TTC549 (cell line): Measurements from ENCODE around the gene KCTD19.

Experiments used
- FAIRE-seq: peaks from 2 replicates; lab custom pipeline; 2012; peaks lifted over from hg19 to GRCh38; lab: Jason Lieb, UNC

Gene KCTD19

DNA sequence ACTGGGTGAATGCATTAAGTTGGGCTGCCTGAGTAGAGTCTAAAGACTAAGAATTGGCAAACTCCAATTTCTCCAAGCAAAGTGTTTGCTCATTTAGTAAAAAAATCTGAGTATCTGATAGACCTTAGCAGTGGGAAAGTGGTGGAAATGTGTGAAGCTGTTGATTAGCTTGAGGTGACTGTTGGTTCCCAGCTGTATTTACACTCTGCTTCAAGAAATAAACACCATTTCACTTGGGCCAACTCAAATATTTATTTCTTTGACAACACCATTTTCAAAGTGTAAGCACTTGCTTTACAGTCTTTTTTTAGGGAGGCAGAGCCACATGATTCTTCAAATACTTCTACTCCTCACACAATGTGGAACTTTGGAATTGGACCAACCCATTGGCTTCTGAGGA is 8.7 kb downstream of the KCTD19 start:
- no peak for FAIRE-seq

DNA sequence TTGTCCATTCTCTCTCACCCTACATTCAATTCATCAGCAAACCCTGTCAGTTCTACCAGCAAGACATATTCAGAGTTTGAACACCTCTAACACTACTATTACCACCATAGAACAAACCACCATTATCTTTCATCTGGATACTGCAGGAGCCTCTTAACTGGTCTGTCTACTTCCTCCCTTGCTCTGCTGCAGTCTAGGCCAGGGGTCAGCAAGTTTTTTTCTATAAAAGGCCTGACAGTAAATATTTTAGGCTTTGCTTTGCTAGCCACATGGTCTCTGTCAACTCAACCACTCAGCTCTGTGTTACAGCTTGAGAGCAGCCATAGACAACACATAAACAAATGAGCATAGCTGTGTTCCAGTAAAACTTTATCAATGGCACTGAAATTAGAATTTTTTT is 13.8 kb downstream of the KCTD19 start:
- FAIRE-seq = no peak

DNA sequence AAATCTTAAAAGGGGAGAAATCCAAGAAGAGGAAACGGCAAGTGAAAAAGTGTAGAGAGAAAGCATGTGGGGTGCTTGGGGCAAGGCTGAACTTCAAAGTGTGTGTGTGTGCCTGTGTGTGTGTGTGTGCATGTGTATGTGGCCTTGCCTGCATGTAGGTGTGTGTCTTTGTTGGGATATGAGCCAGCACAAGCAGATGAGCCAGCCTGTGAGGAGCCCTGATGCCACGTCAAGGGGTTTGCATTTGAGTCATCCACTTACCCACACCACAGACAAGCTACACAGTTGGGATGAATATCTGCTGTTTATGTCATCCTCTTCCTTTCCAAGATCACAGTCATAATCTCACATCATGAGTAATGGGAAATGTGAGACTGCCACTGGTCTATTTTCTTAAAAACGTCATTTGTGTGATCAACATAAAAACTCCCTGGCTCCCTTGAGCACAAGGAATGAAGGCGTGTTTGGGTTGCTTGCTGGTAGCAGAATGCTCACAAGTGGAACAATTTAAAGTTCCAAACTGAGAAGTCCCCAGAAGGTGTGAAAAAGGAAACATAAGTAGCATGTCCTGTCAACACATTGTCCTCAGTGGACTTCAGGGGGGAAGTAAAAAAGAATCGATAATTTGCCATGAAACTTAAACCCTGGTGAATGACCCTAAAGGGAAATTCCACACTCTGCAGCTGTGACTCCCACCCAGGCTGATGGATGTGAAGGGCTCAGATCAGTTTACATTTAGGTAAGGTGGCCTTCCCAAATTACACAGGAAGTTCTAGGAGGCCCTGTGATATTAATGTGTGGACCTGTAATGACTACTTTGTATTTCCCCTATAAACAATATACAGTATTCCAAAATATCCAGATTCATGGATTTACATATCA is 14.7 kb downstream of the KCTD19 start:
- FAIRE-seq = no peak

DNA sequence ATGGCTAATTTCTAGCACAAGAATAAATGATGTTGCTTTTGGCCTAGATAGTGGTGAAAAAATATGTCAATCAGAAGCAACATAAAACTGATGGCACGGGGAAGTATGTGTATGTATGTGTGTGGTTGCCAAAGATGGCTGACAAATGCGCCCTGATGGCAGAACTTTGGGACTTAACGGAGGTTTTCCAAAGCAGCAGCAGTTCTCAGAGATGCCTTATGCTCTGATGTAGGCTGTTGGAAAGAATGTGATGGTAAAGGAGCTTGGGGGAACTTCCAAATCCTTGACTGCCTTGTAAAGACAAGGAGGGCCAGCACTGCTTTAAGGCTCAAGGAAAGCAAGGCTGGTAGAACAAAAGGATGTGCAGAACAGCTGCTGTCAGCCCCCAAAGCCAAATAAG is 16.0 kb downstream of the KCTD19 start:
- FAIRE-seq = no peak

DNA sequence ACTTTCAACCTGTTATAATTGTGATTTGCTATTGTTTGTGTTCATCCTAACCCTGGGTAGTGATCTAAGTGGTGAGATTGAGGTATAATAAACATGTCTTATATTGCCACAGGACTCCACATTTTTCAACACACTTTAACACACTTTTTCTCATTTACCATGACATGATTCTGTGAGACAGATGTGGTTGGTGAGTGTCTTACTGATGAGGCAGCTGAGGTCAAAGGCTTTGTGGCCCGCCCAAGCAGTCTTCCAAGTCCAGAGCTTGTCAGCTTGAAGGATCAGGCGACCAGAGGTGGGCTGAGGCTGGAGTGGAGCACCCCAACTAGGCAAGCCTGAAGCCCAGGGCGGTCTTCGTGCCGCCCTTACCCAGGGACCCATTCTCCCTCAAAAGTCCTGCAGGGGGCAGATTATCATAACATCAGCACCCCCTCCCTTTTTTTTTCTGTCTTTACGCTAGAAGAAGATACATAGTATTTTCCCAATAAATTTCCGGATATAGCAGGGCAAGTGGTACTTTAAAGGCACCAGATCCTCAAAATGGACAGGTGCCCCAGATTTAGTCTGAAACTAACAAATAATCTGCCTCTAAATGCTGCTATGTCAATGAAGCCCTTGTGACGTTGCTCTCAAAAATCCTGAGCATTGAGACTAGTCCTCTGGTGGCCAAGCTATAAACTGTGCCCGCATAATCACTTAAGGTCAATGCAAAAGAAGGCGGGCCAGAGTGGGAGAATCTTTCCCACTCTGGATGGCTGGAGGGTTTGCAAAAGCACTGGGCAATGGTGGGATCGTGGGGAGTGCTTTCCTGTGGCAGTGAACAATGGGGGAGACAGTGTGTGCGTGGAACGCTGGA is 21.1 kb downstream of the KCTD19 start:
- no peak for FAIRE-seq

DNA sequence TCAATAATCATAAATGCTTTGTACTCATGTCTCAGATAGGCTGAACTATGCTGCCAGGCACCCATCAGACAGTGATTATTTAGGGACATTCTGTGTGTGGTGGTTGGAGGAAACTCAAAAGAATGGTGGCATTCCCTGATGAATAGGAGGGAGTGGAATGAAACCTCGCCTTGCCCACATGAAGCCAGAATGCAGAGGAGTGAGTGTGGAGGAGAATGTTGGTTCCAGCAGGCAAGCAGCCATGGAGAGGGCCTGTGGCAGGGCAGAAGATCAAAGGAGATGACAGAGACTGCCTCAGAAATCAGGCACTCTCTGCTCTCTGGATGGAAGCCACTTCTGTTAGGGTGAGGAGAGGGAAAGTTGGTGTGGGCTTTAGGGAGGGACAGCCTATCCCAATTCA is 22.5 kb downstream of the KCTD19 start:
- no peak for FAIRE-seq

DNA sequence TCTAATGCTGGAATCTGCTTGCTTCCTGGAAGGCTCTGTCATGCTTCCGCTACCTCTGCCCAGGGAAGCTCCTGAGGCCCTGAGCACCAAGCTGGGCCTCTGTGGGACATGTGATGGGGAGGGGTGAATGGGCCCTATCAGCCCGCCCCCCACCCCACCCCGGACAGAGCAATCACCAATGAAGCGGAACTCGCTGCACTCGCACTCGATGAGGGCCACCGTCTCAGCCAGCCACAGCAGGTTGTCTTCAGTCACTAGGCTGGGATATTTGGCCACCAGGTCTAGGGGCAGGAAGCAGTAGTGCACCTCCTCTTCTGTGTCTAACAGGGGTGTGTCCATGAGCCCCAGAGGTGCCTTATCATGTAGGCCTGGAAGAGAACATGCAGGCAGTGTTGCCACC is 23.6 kb downstream of the KCTD19 start:
- FAIRE-seq = no peak

DNA sequence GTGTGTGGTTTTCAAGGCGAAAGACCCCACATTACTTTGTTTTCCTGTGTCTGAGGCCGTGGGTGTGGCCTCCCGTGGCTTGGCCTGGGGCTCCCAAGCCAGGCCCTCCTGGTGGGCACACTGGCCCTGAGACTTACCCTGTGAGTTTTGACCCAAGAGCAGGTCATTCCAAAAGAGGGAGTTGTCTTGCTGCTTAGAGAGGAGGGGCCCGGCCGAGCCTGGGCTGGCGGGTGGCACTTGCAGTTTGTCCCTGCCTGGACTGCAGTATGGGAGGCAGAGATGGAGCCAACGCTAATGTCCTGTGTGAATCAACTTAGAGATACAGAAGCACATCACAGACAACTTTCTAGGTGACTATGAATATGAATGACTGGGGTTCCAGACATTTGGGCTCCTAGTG is 24.5 kb downstream of the KCTD19 start:
- no peak for FAIRE-seq

DNA sequence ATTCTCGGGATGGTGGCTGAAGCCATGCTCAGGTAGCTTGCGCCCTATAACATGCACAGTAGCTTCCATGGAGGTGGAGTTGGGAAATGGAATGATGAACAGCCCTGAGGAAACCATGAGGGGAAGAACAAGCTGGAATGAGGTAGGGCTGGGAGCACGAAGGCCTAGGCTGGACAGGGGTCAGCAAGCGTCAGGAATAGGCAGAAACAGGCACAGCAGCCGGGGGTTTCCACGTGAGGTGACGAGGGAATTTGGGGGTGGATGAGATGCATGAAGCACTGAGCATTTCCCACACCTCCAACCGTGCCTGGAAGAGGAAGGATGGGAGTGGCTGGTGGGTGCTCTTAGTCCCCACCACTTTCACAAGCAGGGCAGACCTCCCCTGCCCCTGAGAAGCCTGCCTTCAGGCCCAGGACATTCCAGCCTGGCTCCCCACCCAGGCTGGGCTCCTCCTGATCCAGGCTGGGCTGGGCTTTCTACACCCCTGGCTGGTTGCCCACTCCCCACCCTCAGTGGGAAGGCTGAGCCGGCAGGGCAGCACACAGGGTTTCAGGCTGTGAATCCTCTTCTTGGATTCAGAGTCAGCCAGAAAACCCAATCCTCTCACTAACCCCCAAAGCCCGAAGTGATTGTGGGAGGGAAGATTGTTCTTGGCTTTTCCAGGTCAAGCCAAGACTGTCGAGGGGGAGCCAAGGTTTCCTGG is 25.3 kb downstream of the KCTD19 start:
- no peak for FAIRE-seq

DNA sequence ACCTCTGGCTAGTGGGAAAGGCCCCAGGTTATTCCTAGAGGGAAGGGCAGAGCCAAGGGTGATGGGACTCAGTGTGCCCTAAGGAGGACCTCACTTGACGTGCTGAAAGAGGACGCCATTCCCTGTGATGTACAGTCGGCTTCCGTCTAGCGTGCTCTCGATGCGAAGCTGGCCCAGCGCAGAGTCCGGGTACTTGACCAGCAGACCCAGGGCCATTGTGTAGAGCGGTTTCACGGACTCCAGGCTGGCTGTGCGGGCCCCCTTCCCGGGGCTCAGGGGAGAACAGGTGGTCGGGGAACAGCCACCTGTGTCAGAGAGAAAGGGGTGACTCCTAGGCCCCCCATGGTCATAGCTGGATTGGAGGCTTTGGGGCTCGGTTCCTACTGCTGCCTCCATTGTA is 27.3 kb downstream of the KCTD19 start:
- no peak for FAIRE-seq

DNA sequence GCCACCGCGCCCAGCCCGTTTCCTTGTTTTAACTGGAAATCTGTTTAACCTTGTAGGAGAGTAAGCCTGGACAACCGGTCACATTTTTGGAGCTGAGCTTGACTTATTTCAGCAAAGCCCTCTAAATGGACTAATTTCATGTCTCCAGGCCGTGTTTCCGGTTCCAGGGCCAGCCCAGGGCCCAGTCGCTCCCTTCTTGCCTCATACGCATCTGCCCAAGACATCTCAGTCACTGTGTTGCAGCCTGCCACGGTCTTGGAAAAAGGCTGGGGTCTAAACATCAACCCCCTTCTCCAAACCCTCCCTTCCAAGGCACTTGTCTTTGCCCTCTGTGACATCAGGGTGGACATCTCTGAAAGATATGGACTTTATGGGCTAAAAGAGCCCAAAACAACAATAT is 28.3 kb downstream of the KCTD19 start:
- no peak for FAIRE-seq

DNA sequence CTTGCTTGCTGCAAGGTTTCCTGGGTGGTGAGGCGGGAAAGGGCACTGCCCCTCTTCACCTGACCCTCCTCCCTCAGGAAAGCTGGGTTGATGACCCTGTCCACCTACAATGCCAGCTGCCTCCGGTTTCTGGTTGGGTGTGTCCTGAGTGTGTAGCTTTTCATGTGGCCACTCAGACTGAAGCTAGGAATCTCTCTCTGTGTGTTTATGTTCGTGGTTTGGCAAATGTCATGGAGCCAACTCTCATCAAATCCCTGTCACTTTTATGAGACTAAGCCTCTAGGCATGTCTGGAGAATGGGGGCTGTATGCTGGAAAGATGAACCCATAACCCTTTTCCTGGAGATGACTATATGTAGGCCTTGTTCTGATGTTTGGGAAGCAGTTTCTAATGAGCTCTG is 30.1 kb downstream of the KCTD19 start:
- FAIRE-seq = no peak

DNA sequence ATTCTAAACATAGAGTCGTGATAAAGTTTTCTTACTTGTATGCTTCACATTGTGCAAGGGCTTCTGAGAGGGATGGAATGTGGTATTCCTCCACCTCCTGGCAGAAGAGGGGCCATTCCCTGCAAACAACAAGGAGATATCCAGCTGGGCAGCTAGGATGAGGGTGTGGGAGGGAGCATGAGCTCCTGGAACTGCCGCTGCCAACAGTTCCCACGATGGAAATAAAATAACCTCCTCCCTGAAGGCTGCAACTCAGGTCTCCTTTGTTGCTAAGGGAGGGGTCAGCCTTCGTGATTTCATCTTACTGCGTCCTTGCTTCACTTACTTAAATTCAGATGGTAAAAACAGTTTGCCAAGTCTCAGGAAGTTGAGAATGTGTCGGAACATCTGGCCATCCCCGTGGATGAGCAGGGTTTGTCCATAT is 31.6 kb downstream of the KCTD19 start:
- no peak for FAIRE-seq

DNA sequence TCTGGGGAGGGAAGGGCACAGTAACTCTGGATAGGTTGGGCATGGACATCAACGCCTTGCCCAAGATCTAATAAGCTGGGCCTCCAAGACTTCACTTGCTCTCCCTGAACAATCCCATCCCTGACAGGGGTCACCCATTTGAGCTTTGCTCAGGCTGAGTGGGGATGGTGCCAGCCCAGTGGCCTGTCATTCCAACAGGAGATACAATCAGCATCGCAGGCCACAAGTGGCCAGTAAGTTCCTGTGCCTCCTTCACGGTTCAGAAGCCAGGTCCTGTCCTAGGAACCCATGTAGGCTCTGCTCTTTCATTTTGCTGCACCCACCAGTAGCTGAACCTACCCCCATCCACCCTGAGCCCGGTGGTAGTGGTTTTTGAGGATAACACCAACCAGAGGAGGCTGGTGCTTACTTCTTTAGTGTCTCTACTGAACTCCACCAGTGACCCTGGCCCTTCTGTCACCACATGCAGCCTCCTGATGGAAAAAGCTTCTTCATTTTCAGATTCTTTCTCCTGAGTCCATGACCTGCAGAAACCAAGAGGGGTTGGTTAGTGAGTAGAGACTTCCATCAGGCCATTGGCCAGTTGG is 32.3 kb downstream of the KCTD19 start:
- FAIRE-seq = no peak

DNA sequence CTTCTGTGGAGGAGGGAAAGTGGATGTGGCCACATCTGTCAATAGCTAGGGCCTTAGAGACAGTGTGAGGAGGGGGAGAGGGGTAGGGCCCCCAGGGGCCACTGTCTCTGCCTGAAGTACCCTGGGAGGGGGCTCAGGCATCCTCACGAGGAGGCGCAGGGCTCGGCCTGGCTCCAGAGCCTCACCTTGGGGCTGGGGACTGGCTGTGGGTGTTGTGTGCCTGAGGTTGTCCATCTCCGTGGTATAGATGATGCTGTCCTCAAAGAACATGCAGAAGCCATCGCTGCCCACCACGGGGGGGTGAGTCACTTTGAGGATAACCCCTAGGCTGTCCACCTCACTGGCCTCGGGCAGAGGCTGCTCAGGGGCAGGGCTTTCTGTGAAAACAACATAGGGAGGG is 35.1 kb downstream of the KCTD19 start:
- no peak for FAIRE-seq

DNA sequence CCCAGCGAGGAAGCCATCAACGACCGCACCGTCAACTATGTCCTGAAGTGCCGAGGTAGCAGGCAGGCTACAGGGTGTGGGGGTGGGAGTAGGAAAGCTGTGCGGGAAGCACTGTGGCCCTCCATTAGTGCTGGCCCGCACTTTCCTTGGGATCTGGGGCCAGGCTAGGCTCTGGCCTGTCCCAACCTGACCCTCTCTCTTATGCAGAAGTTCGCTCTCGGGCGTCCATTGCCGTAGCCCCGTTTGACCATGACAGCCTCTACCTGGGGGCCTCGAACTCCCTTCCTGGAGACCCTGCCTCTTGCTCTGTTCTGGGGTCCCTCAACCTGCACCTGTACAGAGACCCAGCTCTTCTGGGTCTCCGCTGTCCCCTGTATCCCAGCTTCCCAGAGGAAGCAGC is 38.6 kb downstream of the KCTD19 start:
- FAIRE-seq = no peak

DNA sequence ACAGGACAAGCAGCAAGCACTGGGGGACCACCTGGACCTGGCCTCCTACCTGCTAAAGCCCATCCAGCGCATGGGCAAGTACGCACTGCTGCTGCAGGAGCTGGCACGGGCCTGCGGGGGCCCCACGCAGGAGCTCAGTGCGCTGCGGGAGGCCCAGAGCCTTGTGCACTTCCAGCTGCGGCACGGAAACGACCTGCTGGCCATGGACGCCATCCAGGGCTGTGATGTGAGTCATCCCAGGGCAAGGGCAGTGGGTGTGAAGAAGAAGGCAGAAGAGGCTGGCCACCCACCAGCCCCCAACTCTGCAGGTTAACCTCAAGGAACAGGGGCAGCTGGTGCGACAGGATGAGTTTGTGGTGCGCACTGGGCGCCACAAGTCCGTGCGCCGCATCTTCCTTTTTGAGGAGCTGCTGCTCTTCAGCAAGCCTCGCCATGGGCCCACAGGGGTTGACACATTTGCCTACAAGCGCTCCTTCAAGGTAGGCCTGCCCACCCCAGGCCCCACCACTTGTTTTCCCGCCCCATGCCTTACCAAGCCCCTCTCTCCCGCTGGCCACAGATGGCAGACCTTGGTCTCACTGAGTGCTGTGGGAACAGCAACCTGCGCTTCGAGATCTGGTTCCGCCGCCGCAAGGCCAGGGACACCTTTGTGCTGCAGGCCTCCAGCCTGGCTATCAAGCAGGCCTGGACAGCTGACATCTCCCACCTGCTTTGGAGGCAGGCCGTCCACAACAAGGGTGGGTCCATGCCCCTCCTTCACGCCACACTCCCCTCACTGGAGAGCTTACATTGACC is 39.9 kb downstream of the KCTD19 start:
- no peak for FAIRE-seq

DNA sequence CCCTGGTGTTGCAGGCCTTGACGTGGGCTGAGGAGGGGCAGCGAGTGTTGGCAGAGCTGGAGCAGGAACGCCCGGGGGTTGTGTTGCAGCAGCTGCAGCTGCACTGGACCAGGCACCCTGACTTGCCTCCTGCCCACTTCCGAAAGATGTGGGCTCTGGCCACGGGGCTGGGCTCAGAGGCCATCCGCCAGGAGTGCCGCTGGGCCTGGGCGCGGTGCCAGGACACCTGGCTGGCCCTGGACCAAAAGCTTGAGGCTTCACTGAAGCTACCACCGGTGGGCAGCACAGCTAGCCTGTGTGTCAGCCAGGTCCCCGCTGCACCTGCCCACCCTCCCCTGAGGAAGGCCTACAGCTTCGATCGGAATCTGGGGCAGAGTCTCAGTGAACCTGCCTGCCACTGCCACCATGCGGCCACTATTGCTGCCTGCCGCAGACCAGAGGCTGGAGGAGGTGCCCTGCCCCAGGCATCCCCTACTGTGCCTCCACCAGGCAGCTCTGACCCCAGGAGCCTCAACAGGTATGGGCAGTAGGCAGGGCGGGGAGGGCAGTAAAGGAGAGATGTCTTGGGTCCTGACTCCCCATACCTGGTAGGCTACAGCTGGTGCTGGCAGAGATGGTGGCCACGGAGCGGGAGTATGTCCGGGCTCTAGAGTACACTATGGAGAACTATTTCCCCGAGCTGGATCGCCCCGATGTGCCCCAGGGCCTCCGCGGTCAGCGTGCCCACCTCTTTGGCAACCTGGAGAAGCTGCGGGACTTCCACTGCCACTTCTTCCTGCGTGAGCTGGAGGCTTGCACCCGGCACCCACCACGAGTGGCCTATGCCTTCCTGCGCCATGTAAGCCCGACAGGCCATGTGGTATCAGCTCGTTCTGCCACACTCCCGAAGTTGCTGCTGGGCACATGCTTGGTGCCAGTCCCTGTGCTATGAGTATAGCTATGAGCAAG is 41.6 kb downstream of the KCTD19 start:
- no peak for FAIRE-seq

DNA sequence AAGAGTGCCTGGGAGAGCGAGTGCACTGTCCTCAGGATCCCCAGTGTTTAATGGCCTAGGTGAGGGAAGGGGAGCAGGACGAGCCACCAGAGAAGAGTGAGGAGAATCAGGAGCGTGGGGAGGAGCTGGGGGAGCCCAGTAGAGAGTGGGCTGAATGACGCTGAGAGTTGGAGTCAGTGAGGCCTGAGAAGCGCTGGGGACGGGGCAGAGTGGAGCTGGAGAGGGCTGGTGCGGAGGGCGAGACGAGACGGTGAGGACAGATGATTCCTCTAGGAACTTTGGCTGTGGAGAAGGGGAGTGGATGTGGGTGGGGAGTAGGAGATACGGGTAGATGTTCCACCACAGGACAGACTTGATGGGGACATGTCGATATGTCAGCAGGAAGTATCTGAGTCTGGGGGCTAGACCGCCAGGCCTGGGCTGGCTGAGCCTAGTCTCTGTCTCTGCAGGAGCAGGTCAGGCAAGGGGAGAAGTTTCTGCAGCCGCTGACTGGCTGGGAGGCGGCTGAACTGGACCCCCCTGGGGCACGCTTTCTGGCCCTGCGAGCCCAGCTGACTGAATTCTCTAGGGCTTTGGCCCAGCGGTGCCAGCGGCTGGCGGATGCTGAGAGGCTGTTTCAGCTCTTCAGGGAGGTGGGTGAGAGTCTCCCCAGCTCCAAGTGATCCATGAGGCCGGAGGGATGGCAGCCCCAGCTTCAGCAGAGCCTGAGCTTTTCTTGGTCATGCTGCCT is 42.5 kb downstream of the KCTD19 start:
- FAIRE-seq = no peak
